PFSK-1 (cell line): ENCODE data around the gene EXOC5.

ENCODE experiments used
- FOXP2 ChIP-seq: optimal IDR thresholded peaks from 2 replicates; pipeline ENCODE3; 2011; ENCODE audit warnings: borderline replicate concordance, control low read depth, inconsistent platforms; ENCODE audit not compliant: insufficient read depth; ENCODE audit errors: extremely low read length, extremely low read depth
- POLR2AphosphoS5 ChIP-seq: IDR thresholded peaks from 2 replicates; pipeline ENCODE4 v1.6.1; 2012; ENCODE audit warnings: low read depth, mild to moderate bottlenecking, control low read depth, low read length, moderate library complexity
- REST ChIP-seq, 2 experiments: IDR thresholded peaks; 2 replicates each; pipeline versions ENCODE4 v1.6.1 to v1.8.0; 2011 to 2012; ENCODE audit warnings: low read depth in 2 of 2, low read length in 2 of 2, control low read depth in 1 of 2, inconsistent platforms in 1 of 2, mild to moderate bottlenecking in 1 of 2, moderate library complexity in 1 of 2; ENCODE audit not compliant: insufficient read depth in 1 of 2
- SIN3A ChIP-seq: IDR thresholded peaks from 2 replicates; pipeline ENCODE4 v1.6.1; 2012; ENCODE audit warnings: mild to moderate bottlenecking, low read length, moderate library complexity, borderline replicate concordance; ENCODE audit not compliant: insufficient read depth
- TAF1 ChIP-seq: IDR thresholded peaks from 2 replicates; pipeline ENCODE4 v1.6.1; 2012; ENCODE audit warnings: low read length, control low read depth, borderline replicate concordance; ENCODE audit not compliant: insufficient read depth

EXOC5 gene

GRCh38 chr14:57161583-57162234, 107.0 kb downstream of the EXOC5 start:
- TF ChIP-seq FOXP2: no peak
- no peak for TF ChIP-seq REST (IDR thresholded peaks at IDR 0.05; ENCODE audit: insufficient read depth in 1 of 2, low read depth in 2 of 2, low read length in 2 of 2)
- no peak for TF ChIP-seq POLR2AphosphoS5
- TF ChIP-seq SIN3A: no peak

- TF ChIP-seq FOXP2 (no peak), TAF1 (no peak), REST (IDR thresholded peaks at IDR 0.05; ENCODE audit: insufficient read depth in 1 of 2, low read depth in 2 of 2, low read length in 2 of 2) (no peak), POLR2AphosphoS5 (no peak), SIN3A (no peak)
These were observed 108.4 kb downstream of the EXOC5 start for GRCh38 chr14:57160333-57160732.

- TF ChIP-seq POLR2AphosphoS5: no peak
- no peak for TF ChIP-seq TAF1
- no peak for TF ChIP-seq FOXP2
- TF ChIP-seq SIN3A: no peak
- TF ChIP-seq REST (IDR thresholded peaks at IDR 0.05; ENCODE audit: insufficient read depth in 1 of 2, low read depth in 2 of 2, low read length in 2 of 2): no peak
These were observed 115.4 kb downstream of the EXOC5 start for GRCh38 chr14:57153286-57153685.
